Liver (tissue), 3 donors: ENCODE results near the gene RNLS.

Experiments
- CTCF ChIP-seq: fragments of 150-350 bp; IDR thresholded peaks from 2 replicates; pipeline ENCODE4 v1.5.1; 2017; ENCODE audit warnings: improper control_type of control experiment, low read depth, low read length; ENCODE audit not compliant: missing input control
- FOXA1 ChIP-seq: IDR thresholded peaks from 2 replicates; pipeline ENCODE4 v1.6.1; 2016; ENCODE audit warnings: antibody characterized with exemption
- JUND ChIP-seq, 2 donors: IDR thresholded peaks; 2 replicates each; pipeline ENCODE4 v1.6.1; 2016; ENCODE audit warnings: antibody characterized with exemption in 2 of 2
- RAD21 ChIP-seq, 2 donors: IDR thresholded peaks; 2 replicates each; pipeline ENCODE4 v1.6.1; 2016; ENCODE audit warnings: antibody characterized with exemption in 2 of 2, mild to moderate bottlenecking in 2 of 2
- REST ChIP-seq: IDR thresholded peaks from 2 replicates; pipeline ENCODE4 v1.6.1; 2016; ENCODE audit warnings: antibody characterized with exemption, mild to moderate bottlenecking
- donor health status: healthy.
- donor health status: healthy.

GRCh38 chr10:88278912-88279311, 304.2 kb downstream of the RNLS start:
- TF ChIP-seq RAD21 (IDR thresholded peaks at IDR 0.05) (no peak), CTCF (no peak), REST (no peak), FOXA1 (no peak), JUND (IDR thresholded peaks at IDR 0.05) (no peak)
